Measurements from ENCODE around the gene MTARC2.
A peak's percentile ranks its signal among the peaks of the same experiment; 100 is the strongest.

MTARC2 gene

GRCh38 chr1:220764757-220765156 is 16.6 kb downstream of the MTARC2 start:
- TF ChIP-seq POLR2AphosphoS5 (IDR thresholded peaks at IDR 0.05; ENCODE audit: low read depth, low read length) (no peak), SPI1 (IDR thresholded peaks at IDR 0.05; ENCODE audit: low read depth, low read length) (no peak), POLR2A (IDR thresholded peaks at IDR 0.05; ENCODE audit: low read depth, low read length) (no peak), PAX5 (IDR thresholded peaks at IDR 0.05; ENCODE audit: insufficient read depth, low read length, severe bottlenecking) (no peak), TAF1 (IDR thresholded peaks at IDR 0.05; ENCODE audit: low read depth, low read length) (no peak), POU2F2 (IDR thresholded peaks at IDR 0.05; ENCODE audit: low read depth, low read length) (no peak)
- DNase-seq (ENCODE audit: insufficient read length, low spot score), result no peak
- FAIRE-seq, result no peak

DNA sequence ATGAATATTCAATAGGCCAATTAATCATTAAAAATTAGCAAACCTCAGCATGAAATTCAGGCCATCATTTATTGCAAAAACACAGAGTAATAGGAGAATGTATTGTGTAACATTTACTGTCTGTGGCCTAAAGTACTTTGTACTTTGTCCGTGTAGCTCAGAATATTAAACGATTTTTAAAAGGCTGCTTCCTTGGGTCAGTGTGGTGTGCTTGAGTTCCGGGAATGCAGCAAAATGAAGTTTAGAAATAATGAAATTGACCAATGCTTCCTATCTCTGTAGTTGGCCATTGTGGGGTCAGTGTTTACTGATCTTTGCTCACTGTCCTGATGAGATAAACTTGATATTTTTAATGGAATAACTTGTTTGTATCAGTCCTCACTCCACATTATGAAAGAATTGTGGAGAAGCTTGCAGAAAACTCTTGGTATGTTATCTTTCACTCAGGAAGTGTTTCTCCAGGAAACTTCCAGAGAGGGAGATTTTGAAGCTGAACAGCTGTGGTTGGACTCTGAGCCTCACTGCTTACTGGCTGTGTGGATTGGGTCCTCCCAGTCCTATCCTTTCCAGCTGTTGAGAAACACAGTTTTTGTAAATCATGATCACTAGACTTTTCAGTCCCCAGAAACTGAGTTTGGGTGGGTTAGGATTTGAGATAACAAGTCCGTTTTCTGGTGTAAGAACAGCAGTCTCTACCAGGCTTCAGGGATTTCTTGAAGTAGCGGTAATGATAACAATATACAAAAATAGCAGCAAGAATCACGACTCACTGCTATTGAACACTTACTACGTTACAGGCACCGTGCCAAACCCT is 19.4 kb downstream of the MTARC2 start:
- FAIRE-seq, result no peak
- no peak for DNase-seq (ENCODE audit: insufficient read length, low spot score)
- TF ChIP-seq POLR2AphosphoS5 (IDR thresholded peaks at IDR 0.05; ENCODE audit: low read depth, low read length), result no peak
- no peak for TF ChIP-seq TAF1 (IDR thresholded peaks at IDR 0.05; ENCODE audit: low read depth, low read length)
- TF ChIP-seq PAX5 (IDR thresholded peaks at IDR 0.05; ENCODE audit: insufficient read depth, low read length, severe bottlenecking), result no peak
- TF ChIP-seq POLR2A (IDR thresholded peaks at IDR 0.05; ENCODE audit: low read depth, low read length), result no peak
- no peak for TF ChIP-seq SPI1 (IDR thresholded peaks at IDR 0.05; ENCODE audit: low read depth, low read length)
- TF ChIP-seq POU2F2 (IDR thresholded peaks at IDR 0.05; ENCODE audit: low read depth, low read length), result no peak

- DNase-seq (ENCODE audit: insufficient read length, low spot score) (no peak), FAIRE-seq (no peak)
- TF ChIP-seq POU2F2 (IDR thresholded peaks at IDR 0.05; ENCODE audit: low read depth, low read length) (no peak), POLR2A (IDR thresholded peaks at IDR 0.05; ENCODE audit: low read depth, low read length) (no peak), SPI1 (IDR thresholded peaks at IDR 0.05; ENCODE audit: low read depth, low read length) (no peak), POLR2AphosphoS5 (IDR thresholded peaks at IDR 0.05; ENCODE audit: low read depth, low read length) (no peak), TAF1 (IDR thresholded peaks at IDR 0.05; ENCODE audit: low read depth, low read length) (no peak)
These were observed 20.0 kb downstream of the MTARC2 start for GRCh38 chr1:220768126-220768601.

- FAIRE-seq (no peak), DNase-seq (ENCODE audit: insufficient read length, low spot score) (no peak)
- TF ChIP-seq PAX5 (IDR thresholded peaks at IDR 0.05; ENCODE audit: insufficient read depth, low read length, severe bottlenecking) (no peak), SPI1 (IDR thresholded peaks at IDR 0.05; ENCODE audit: low read depth, low read length) (no peak), POU2F2 (IDR thresholded peaks at IDR 0.05; ENCODE audit: low read depth, low read length) (no peak), POLR2A (IDR thresholded peaks at IDR 0.05; ENCODE audit: low read depth, low read length) (no peak), TAF1 (IDR thresholded peaks at IDR 0.05; ENCODE audit: low read depth, low read length) (no peak), POLR2AphosphoS5 (IDR thresholded peaks at IDR 0.05; ENCODE audit: low read depth, low read length) (no peak)
These were observed 21.1 kb downstream of the MTARC2 start for GRCh38 chr1:220769205-220769604.

DNA sequence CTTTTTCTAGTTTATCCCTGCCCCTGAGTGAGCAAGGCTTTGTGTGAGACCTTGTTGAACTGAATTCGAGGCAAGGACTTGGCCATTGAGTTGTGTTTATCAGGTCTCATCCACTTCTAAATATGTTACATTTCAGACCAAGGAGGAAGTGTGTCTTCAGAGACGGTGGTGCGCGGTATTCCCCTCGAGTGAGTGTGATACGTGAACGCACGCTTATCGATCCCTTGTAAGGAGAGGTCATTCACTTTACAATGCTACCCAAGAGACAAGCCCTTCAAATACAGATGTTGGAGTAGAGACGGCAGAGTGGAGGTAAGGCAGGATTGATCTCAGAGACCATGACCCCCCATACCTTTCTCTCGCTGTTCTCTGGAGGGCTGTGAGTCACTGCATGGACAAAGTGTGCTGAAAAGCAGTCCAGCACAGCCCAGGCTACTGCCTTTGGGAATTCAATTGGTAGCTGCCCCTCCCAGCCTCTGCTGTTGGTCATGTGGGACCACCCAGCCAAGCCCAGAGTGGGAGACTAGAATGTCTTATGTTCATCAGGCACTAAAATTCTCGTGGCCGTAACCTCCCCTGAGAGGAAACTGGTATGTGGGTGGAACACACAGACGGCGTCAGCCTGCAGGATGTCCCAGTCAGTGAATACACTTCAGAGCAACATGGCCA is 22.3 kb downstream of the MTARC2 start:
- DNase-seq (ENCODE audit: insufficient read length, low spot score) (no peak), FAIRE-seq (no peak)
- no peak for TF ChIP-seq TAF1 (IDR thresholded peaks at IDR 0.05; ENCODE audit: low read depth, low read length)
- TF ChIP-seq PAX5 (IDR thresholded peaks at IDR 0.05; ENCODE audit: insufficient read depth, low read length, severe bottlenecking), result no peak
- no peak for TF ChIP-seq POLR2A (IDR thresholded peaks at IDR 0.05; ENCODE audit: low read depth, low read length)
- TF ChIP-seq POU2F2 (IDR thresholded peaks at IDR 0.05; ENCODE audit: low read depth, low read length), result no peak
- TF ChIP-seq POLR2AphosphoS5 (IDR thresholded peaks at IDR 0.05; ENCODE audit: low read depth, low read length), result no peak
- no peak for TF ChIP-seq SPI1 (IDR thresholded peaks at IDR 0.05; ENCODE audit: low read depth, low read length)

GRCh38 chr1:220772846-220773245 is 24.7 kb downstream of the MTARC2 start:
- no peak for TF ChIP-seq POLR2AphosphoS5 (IDR thresholded peaks at IDR 0.05; ENCODE audit: low read depth, low read length)
- TF ChIP-seq SPI1 (IDR thresholded peaks at IDR 0.05; ENCODE audit: low read depth, low read length), result no peak
- TF ChIP-seq POLR2A (IDR thresholded peaks at IDR 0.05; ENCODE audit: low read depth, low read length), result no peak
- no peak for TF ChIP-seq POU2F2 (IDR thresholded peaks at IDR 0.05; ENCODE audit: low read depth, low read length)
- no peak for TF ChIP-seq PAX5 (IDR thresholded peaks at IDR 0.05; ENCODE audit: insufficient read depth, low read length, severe bottlenecking)
- TF ChIP-seq TAF1 (IDR thresholded peaks at IDR 0.05; ENCODE audit: low read depth, low read length), result no peak
- DNase-seq (ENCODE audit: insufficient read length, low spot score) (no peak), FAIRE-seq (no peak)

DNA sequence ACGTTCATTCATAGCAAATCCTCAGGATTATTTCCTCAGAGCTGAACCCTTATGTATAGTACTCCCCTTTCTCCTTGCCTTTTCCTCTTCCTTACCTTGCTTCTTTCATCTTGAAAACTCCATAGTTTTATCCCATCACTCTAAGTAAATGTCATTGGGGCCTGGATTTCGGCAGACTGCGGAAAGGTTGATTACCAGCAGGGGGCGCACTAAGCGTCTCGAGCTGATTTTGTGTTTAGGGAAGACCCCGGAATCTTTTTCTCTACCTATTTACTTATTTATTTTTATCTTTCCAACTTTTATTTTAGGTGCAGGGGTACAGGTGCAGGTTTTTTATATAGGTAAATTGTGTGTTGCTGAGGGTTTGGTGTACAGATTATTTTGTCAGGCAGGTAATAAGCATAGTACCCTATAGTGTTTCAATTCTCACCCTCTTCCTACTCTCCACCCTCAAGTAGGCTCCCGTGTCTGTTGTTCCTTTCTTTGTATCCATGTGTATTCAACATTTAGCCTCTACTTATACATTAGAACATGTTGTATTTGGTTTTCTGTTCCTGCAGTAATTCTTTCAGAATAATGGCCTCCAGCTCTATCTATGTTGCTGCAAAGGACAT is 27.2 kb downstream of the MTARC2 start:
- TF ChIP-seq TAF1 (IDR thresholded peaks at IDR 0.05; ENCODE audit: low read depth, low read length), result no peak
- no peak for TF ChIP-seq PAX5 (IDR thresholded peaks at IDR 0.05; ENCODE audit: insufficient read depth, low read length, severe bottlenecking)
- no peak for TF ChIP-seq POLR2AphosphoS5 (IDR thresholded peaks at IDR 0.05; ENCODE audit: low read depth, low read length)
- TF ChIP-seq POU2F2 (IDR thresholded peaks at IDR 0.05; ENCODE audit: low read depth, low read length), result no peak
- TF ChIP-seq SPI1 (IDR thresholded peaks at IDR 0.05; ENCODE audit: low read depth, low read length), result no peak
- TF ChIP-seq POLR2A (IDR thresholded peaks at IDR 0.05; ENCODE audit: low read depth, low read length), result no peak
- FAIRE-seq, result no peak
- DNase-seq (ENCODE audit: insufficient read length, low spot score), result peak; percentile 22

- TF ChIP-seq POU2F2 (IDR thresholded peaks at IDR 0.05; ENCODE audit: low read depth, low read length) (no peak), PAX5 (IDR thresholded peaks at IDR 0.05; ENCODE audit: insufficient read depth, low read length, severe bottlenecking) (no peak), POLR2A (IDR thresholded peaks at IDR 0.05; ENCODE audit: low read depth, low read length) (no peak), TAF1 (IDR thresholded peaks at IDR 0.05; ENCODE audit: low read depth, low read length) (no peak), SPI1 (IDR thresholded peaks at IDR 0.05; ENCODE audit: low read depth, low read length) (no peak), POLR2AphosphoS5 (IDR thresholded peaks at IDR 0.05; ENCODE audit: low read depth, low read length) (no peak)
- DNase-seq (ENCODE audit: insufficient read length, low spot score) (no peak), FAIRE-seq (no peak)
These were observed 28.1 kb downstream of the MTARC2 start for GRCh38 chr1:220776254-220776653.
